GM18868 (cell line): ENCODE measurements around the gene REXO2.

ENCODE experiments used
- ATAC-seq: cut with Tn5 transposase; IDR thresholded peaks from one replicate; pipeline ENCODE4 v1.9.1; 2021; ENCODE audit warnings: mild to moderate bottlenecking, moderate library complexity; ENCODE audit not compliant: unreplicated experiment

REXO2 gene

DNA sequence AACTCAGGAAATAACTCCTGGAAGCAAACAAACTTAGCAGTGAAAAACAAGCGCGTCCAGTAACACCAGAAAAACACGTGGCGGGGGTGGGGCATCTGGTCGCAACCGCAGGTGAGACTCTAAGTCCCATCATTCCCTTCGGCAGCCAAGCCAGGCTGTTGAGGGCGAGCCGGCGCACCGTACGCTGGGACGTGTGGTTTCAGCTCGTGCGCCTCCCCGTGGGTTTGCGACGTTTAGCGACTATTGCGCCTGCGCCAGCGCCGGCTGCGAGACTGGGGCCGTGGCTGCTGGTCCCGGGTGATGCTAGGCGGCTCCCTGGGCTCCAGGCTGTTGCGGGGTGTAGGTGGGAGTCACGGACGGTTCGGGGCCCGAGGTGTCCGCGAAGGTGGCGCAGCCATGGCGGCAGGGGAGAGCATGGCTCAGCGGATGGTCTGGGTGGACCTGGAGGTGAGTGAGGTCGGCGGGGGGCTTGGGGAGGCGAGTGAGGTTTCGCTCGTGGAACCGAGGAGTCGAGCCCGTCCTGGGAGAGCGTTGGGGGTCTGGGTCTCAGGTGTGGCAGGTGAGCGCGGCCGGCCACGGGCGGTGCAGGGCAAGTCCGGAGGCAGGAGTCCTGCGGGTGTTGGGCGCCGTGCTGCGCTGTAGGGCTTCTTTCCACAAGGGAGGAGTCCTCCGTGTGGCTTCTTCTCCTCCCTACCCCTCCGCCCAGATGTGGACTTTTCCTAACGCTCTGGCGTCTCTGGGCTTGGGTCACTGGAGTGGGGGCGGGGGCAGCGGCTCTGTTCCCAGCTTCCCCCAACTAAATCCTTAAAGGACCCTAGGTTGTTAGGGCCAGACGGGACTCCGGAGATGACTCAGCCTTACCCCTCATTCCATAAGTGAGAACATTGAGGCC is at the start of gene REXO2:
TSS of gene REXO2 (plus strand) at position 239 of the 892 bp plus-strand sequence. CDS start at position 301, 62 bp downstream.
- ATAC-seq: peak; percentile 100

DNA sequence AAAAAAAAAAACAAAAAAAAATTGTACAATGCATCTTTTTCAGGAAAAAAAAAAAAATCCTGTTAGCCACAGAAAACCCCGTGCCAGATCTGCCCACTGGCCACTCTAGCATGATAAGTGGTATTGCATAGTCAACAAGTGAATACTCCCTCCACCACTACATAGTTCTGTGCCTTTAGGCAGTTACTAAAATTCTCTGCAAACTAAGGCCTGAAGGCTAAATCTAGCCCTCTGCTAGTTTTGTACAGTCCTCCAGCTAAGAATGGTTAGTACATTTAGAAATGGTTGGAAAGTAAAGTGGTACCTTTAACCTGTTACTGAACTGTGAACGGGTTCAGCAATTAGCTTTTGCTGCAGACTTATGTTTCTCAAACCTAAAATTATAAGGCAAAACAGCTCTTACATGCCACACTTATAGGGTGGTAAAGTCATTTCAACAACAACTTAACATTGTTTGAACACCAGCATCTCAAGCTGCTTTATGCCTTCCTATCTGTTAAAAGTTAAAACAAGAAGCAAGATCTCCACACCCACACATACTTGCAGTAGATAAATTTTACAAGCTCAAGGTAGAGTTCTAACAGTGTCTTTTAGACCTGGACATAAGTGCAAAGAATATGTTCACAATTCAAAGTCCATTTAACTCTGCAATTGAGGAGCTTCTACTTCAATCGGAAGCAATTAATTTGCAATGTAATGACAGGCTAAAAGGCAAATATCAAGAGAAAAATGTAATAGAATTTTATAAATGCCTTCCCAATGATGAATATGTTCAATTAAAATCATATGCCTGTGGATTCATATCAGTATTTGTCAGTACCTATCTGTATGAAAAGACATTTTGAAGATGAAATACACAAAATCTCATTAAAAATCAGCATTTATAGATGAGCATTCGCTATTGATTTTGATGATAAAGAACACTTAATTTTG is 46.3 kb upstream of the REXO2 start:
- ATAC-seq: no peak

DNA sequence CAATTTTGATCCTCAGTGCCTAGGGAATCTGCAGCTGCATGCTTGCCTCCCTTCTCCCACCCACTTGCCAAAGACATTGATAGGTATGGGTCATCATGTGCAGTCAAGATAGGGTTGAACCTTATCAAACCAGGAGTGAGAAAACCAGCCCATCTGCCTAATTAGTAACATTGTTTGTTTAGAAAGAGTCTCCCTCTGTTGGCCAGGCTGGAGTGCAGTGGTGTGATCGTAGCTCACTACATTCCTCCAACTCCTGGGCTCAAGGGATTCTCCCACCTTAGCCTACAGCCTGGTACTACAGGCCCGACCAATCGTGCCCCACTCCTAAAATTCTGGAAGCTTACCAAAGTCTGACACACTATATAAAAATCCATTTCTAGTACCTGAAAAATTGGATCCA is 43.5 kb upstream of the REXO2 start:
- ATAC-seq: no peak

DNA sequence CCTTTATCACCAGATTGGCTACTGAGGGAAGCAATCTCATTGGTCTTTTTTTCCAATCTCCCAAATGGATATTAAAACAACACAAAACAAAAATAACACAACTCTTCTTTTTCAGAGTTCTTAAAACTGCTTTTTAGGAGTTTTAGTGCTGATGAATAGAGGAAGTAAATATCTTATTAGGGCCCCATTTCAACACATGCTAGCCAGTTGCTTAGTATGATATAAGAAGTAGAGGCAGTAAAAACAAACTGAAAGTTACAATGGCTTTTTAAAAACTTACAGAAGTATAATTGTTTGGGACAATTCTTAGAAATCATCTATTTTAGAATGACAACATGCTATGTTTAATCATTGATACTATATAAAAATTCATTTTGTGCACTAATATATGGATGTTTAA is 42.4 kb upstream of the REXO2 start:
- ATAC-seq: no peak

DNA sequence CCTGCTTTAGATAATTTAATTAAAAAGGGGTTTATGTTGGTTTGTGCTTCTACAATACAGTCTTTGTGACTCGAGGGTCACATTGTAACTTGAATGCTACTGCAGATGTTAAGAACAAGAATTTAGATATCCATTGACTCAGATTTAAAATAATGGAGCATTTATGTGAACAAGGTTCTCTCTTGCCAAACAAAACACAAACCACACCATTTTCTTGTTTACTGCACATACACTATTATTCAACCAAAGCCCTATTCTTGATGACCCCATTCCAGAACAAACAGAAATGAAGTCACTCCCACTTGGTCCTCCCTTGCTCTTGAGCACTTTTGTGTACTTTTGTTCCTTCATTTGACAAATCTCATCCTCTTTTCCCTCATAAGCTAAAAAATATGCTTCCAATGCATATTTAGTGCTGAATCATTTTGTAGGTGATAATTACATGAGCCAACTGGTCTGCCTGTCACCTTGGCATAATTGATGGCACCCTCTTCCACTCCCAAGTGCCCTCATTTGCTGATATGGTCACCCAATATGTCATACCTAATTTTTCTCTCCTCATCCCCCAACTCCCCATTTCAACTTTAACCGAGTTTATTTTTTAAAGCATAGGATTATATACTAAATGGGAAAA is 41.8 kb upstream of the REXO2 start:
- ATAC-seq: no peak

DNA sequence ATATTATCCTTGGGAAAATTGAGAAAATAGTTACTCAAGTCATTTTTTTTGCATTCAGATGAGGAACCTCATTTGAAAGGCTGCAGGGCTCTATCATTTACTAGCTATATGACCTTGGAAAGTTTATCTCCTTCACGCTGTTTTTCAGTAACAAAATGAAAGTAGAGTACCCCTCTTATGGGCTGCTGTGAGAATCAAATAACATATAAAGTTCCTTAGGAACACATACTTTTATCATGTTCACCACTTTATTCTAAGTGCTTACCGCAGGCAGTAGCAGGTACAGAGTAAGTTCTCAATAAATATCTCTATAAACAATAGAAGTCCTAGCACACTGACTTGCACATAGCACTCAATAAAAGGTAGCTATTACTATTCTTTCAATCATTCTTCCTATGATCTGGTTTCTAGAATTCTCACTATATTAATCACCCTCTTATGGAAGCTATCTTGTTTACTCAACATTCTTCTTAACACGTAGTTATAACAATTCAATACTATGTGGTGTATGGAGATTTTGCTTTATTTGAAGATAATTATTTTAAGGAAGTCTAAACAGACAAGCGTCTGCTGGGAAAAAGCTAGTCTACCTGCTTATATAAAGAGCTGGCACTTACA is 40.9 kb upstream of the REXO2 start:
- no peak for ATAC-seq

DNA sequence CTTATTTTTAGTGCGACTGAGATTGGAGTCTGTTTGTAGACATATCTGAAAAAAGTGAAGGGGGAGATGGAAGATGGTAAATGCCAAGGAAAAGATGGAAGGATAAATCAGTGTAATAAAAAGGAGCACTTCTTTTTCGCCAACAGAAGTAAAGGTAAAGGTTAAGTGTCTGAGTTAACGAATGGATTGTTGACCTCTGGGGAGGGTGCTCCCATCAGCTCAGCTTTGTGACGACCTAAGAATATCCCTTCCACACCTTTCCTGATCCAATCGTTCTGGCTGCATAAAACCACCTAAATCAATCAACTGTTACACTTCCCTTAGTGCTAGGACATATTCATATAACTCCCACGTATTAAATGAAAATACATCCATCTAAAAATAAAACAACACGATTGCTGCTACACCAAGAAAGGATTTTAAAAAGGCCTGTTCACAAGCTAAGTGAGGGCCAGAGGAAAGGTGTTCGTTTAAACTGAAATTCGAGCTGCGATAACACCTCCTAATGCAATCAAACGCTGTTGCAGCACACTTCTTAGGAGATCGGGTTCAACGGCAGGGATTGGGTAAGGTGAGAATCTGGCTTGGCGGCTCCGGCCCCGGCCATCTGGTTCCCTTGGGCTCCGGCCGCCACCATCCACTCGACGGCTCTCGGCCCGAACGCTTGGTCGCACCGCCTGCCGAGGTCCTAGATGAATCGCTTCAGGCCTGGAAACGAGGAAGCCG is 39.6 kb upstream of the REXO2 start:
- peak; percentile 25 for ATAC-seq

DNA sequence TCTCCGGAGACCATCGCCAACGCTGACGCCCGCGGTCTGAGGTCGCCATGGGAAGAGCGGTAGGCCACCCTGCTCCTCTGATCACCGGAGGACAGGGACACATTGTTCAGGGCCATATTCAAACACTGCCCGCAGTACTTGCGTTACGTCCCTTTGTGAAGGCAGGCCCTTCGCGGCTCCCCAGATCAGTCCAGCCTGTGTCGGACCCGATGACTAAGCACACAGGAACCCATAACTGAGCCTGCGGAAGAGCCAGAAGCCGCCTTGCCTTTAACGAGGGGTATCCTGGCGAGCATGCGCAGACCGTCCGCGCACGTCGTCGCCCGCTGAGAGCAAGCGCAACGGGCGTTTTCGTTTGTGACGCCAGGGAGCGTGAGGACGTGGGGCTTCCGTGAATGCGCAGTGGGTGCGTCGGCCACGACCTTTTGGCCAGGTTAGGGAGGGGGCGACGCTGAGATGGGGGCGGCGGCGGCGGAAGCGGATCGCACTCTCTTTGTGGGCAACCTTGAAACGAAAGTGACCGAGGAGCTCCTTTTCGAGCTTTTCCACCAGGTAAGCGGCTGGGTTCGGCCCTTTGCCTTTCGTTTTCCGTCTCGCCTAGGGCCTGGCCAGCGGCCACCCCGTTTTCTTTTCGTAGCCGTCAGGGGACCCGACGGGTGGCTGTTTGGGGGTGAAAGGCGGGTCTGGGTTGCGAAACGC is 38.9 kb upstream of the REXO2 start, which contains the start of the genes C11orf71 and RBM7:
TSS of gene C11orf71 (minus strand) at position 296 of the 699 bp plus-strand sequence. CDS start at position 116, 180 bp downstream.
TSS of gene RBM7 (plus strand) at position 451 of the 699 bp plus-strand sequence. CDS start at position 457, 6 bp downstream.
- peak; percentile 96 for ATAC-seq

DNA sequence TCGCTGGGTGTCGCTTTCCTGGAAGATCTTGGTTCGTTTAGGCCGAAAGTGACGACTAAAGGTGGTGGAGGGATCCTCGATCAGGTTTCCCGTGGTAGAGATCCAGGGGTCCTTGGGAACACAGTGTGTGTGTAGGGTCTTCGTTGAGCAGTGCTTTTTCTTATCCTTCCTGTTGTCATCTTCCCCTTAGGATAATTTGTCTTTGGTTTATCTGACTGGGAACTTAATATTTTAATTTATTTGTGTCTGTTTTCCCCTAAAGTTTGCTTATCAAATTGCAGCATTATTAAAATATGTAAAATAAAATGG is 38.4 kb upstream of the REXO2 start:
- no peak for ATAC-seq

DNA sequence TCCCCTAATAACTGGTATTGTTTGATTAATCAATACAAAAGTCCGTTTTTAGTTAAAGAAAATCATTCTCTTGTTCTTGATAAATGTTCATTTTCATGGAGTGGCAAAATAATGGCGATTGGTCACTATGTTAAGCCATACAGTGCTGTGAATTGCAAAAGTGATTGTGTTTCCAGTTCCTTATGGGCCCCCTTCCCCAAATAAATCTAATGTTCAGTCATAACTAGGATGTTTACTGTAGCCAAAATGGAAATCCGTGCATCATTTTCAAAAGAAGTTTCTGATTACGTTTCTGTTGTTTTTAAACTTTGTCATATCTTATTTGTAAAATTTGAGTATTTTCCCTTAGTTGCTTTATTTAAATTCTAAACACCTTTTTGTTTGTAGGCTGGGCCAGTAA is 38.0 kb upstream of the REXO2 start:
- ATAC-seq: no peak

DNA sequence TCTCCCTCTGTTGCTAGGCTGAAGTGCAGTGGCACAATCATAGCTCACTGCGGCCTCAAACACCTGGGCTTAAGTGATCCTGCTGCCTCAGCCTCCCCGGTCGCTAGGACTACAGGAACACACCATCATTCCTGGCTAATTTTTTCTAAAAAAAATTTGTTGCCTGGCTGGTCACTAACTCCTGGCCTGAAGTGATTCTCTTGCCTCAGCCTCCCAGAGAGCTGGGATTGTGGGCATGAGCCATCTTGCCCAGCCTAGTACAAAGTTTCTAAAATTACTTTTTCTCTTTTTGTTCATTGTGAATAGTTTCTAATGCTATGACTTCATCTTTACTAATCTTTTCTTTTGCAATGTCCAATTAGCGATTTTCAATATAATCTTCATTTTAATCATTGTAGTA is 26.3 kb upstream of the REXO2 start:
- no peak for ATAC-seq

DNA sequence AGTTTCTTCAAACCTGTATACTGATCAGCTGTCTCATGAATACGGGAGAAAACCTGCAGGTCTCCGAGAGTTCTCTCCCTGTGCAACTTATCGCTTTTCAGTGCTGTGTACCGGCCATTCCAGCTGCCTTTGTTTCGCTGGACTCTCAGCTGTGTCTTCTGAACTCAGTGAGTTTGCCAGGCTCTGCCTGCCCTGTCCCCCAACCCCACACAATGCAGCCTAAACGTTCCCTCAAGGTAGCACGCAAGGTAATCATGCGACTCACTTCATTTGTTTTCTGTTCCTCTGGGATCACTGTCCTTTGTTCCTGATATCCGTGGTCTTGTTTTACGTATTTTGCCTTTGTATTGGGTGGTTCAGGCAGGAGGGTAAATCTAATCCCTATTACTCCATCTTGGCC is 25.3 kb upstream of the REXO2 start:
- ATAC-seq: no peak

DNA sequence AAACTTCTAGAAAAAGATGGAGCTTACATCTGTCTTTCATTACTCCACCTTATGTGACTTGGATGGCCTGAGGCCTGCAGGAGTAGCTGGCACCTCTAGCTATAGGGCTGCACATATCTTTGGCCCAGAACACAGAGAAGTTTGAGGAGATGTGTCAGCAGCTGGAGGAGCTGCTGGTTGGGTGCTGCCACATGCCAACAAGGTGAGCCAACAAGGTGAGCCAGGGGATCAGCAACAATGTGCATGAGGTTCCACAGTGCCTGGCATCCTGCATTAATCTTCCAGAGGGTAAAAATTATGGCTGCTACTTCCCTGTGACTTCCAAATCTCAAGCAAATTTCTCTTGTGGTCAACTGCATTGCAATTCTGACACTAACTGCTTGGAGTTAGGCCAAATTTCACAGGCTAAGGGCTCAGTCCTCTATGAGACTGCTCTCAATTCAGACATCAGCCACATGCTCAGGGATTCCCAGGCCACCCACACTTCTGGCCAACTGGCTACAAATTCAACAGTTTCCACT is 22.8 kb upstream of the REXO2 start:
- ATAC-seq: no peak

DNA sequence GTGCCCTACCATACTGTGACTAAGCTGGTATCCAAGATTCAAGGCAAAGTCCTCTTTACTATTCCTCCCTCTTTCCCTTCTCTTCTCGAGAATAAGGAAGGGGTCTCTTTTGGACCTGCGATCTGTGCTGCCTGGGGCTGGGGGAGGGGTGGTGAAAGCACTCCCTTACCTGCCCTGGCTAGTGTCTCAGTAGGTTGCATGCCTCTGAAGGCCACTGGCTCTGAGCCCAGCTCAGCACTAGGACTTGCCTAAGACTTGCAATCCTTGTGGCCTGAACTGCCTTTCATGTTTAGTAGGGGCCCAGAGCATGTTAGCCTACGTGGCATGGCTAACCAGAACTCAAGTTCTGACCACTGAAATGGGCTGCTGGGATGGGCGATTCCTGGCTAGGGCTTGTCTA is 13.0 kb upstream of the REXO2 start:
- ATAC-seq: no peak

DNA sequence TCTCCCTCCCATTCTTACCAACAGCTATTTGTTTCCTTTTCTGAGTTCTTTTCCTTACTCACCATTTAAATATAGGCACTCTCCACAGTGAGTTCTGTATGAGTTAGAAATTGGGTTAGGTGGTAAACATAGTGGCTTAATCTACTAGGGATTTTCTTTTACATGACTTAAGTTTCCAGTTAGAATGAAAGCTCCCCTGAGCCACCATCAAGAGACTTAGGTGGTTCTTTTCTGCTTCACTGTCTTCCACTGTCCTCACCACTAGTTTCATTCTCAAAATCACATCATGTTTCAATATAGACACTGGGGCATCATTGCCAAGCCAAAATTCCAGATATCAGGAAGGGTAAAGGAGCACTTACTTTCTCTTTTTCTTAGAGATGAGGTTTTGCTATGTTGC is 9.0 kb upstream of the REXO2 start:
- no peak for ATAC-seq

DNA sequence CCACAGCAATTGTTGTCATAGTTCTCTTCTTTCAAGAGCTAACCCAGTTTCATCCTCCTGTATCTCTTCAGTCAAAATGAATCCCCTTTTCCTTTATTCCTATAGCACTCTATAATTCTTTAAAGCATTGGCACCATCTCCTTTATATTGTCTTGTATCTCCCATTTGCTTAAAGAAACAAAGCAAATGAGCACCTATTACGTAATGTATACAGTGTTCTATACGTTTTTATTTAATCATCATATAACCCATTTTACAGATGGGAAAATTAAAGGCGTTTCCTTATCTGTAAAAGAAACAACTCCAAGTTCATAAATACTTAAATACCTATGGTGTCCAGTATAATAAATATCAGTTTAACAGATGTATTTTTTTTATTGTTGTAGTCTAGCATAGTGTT is 6.4 kb upstream of the REXO2 start:
- no peak for ATAC-seq

DNA sequence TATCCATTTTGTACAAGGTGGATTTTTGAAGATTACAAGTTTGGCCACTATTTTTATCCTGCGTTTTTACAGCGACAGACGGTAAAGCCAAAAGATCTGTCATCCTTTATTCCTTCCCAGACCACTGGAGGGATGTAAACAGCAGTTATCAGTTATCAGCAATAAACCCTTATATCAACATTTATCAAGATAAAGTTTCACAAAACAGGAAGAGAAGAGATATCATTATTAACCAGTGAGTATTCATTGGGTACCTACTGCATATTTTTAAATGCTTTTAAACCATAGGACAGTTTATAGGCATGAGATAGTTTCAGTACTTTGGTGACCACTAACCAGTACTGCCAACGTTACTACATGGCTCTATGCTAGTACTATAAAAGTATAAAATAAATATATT is 5.9 kb upstream of the REXO2 start:
- ATAC-seq: no peak

DNA sequence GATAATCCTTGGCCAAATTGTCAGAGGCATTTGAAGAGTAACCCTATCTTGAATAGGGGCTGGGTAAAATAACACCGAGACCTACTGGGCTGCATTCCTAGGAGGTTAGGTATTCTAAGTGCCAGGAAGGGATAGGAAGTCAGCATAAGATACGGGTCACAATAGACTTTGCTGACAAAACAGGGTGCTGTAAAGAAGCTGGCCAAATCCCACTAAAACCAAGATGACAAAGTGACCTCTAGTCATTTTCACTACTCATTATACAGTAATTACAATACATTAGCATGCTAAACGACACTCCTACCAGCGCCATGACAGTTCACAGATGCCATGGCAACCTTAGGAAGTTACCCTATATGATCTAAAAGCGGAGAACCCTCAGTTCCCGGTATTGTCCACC is 964 bp upstream of the REXO2 start:
- ATAC-seq: no peak

DNA sequence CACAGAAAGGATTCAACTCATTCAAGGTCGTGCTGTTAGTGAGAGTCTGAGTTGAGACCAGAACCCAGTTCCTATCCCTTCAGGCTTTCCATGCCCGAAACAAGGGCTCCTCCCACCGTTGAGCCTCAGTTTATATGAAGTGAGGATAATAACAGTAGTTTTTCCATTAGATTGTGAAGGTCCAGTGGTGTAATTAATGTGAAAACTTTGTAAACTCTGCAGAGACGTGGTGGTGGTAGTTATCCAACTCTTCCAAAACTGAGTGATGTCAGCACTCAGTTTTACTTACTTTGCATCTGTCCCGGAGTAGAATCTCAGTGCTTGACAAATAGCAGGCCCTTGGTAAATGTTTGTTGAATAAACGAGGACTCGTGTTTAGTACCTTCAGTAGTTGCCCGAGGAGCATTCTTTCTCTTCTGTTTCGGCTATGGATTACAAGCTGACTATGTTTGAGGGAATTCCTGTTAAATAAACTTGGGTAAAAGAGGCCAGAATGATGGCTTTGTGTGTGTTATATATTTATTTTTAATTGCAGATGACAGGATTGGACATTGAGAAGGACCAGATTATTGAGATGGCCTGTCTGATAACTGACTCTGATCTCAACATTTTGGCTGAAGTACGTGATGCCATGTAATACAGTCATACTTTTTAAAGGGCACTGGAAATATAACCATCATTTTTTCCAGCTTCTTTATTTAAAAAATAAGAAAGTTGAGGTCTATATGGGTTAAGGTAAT is 1.0 kb downstream of the REXO2 start:
- no peak for ATAC-seq
